K562 (cell line): ENCODE data around the gene ERVH48-1. TPM values are rescaled to one million over a fixed set of nuclear protein-coding genes. Genes with fewer than 3 reads are reported as not detected.

Experiments used
- ATAC-seq: fragments of 200-7000 bp; cut with Tn5 transposase; 3 replicates; pipeline ENCODE4 v1.9.1; 2020; ENCODE audit warnings: moderate library complexity
- BruUV-seq: library from RNA; stranded (reverse); fragments of 400-500 nt; replicated peaks from 2 replicates; lab custom pipeline; 2021; lab: Mats Ljungman, UMichigan
- CTCF ChIA-PET: fragments of 300-600 bp; formaldehyde crosslinking; extraction: SDS; loops from one replicate; lab custom pipeline; 2021; ENCODE audit warnings: low intra/inter-chr PET ratio; lab: Yijun Ruan, JAX
- POLR2A ChIA-PET: fragments of 300-600, 350-650 bp; sonication (Branson Sonifier 250); formaldehyde crosslinking; extraction: SDS; loops from one replicate; lab custom pipeline; 2021; ENCODE audit warnings: antibody characterized with exemption, inconsistent platforms; lab: Yijun Ruan, JAX
- DNase-seq, 4 experiments: peaks; one replicate each; pipeline versions ENCODE4 v3.0.0 to v3.0.0-alpha.2; 2011 to 2018; ENCODE audit warnings: low spot score in 3 of 4, mixed read lengths in 3 of 4; ENCODE audit errors: extremely low read depth in 1 of 4
- FAIRE-seq: peaks from 2 replicates; lab custom pipeline; 2011; peaks lifted over from hg19 to GRCh38; lab: Jason Lieb, UNC
- H2AFZ ChIP-seq: 2 replicates; pipeline ENCODE4 v1.6.0; 2011; ENCODE audit warnings: low read depth, low read length, control low read depth, inconsistent platforms
- H3K27ac ChIP-seq: fragments of 200-600 bp; 3 replicates; pipeline ENCODE4 v1.8.0; 2011; ENCODE audit warnings: low read depth, mild to moderate bottlenecking, control low read depth, inconsistent platforms, low read length, moderate library complexity, mixed read lengths; ENCODE audit errors: extremely low read depth
- H3K27me3 ChIP-seq, 2 experiments: fragments of 300-600 bp in 1 of 2; 2 replicates in 1 of 2; 3 replicates in 1 of 2; pipeline versions ENCODE4 v1.6.0 to v1.8.0; 2011; ENCODE audit warnings: inconsistent platforms in 2 of 2, low read length in 2 of 2, mild to moderate bottlenecking in 1 of 2, mixed read lengths in 1 of 2, moderate library complexity in 1 of 2; ENCODE audit not compliant: control insufficient read depth in 2 of 2, insufficient read depth in 2 of 2
- H3K36me3 ChIP-seq: fragments of 300-600 bp; 3 replicates; pipeline ENCODE4 v1.8.0; 2011; ENCODE audit warnings: mild to moderate bottlenecking, low read length, inconsistent platforms; ENCODE audit not compliant: control insufficient read depth, insufficient read depth
- H3K4me1 ChIP-seq, 2 experiments: fragments of 200-600 bp in 1 of 2; replicated peaks in 1 of 2; 2 replicates in 1 of 2; 3 replicates in 1 of 2; pipeline versions ENCODE4 v1.5.1 to v1.8.0; 2011; ENCODE audit warnings: inconsistent platforms in 2 of 2, low read length in 2 of 2, mild to moderate bottlenecking in 1 of 2, mixed read lengths in 1 of 2, moderate library complexity in 1 of 2; ENCODE audit not compliant: control insufficient read depth in 2 of 2, insufficient read depth in 2 of 2
- H3K4me2 ChIP-seq: 2 replicates; pipeline ENCODE4 v1.6.1; 2011; ENCODE audit warnings: low read length, control low read depth, inconsistent platforms, mixed read lengths; ENCODE audit not compliant: insufficient read depth
- H3K4me3 ChIP-seq: fragments of 200-600 bp; sonication (generic), shearing (Covaris generic); 2 replicates; pipeline ENCODE4 v1.5.1; 2016; ENCODE audit warnings: control low read depth, inconsistent platforms
- H3K79me2 ChIP-seq: fragments of 200-600 bp; 3 replicates; pipeline ENCODE4 v1.8.0; 2011; ENCODE audit warnings: low read length, inconsistent platforms; ENCODE audit not compliant: control insufficient read depth, insufficient read depth
- H3K9ac ChIP-seq, 2 experiments: 2 replicates each; pipeline versions ENCODE4 v1.6.0 to v1.6.1; 2011; ENCODE audit warnings: low read depth in 2 of 2, low read length in 2 of 2, control low read depth in 1 of 2, inconsistent platforms in 1 of 2, mild to moderate bottlenecking in 1 of 2, mixed read lengths in 1 of 2; ENCODE audit not compliant: insufficient read depth in 1 of 2
- H3K9me1 ChIP-seq: one replicate; pipeline ENCODE4 v1.6.0; 2011; ENCODE audit warnings: inconsistent platforms, mild to moderate bottlenecking, low read length, moderate library complexity; ENCODE audit not compliant: control insufficient read depth, insufficient read depth
- H3K9me3 ChIP-seq: replicated peaks from 2 replicates; pipeline ENCODE4 v1.5.1; 2011; ENCODE audit warnings: low read depth, low read length, inconsistent platforms; ENCODE audit not compliant: control insufficient read depth, insufficient read depth
- H4K20me1 ChIP-seq: replicated peaks from 2 replicates; pipeline ENCODE4 v1.6.1; 2011; ENCODE audit warnings: low read length, inconsistent platforms, mixed read lengths; ENCODE audit not compliant: control insufficient read depth, insufficient read depth
- FOXK2 ChIP-seq, 2 experiments: fragments of 450-650 bp; IDR thresholded peaks in 1 of 2; conservative IDR thresholded peaks in 1 of 2; 2 replicates each; pipeline ENCODE4 v1.6.1; 2016; ENCODE audit warnings: low read depth in 2 of 2, mild to moderate bottlenecking in 1 of 2
- GABPB1 ChIP-seq: sonication (generic); formaldehyde crosslinking; IDR thresholded peaks from 2 replicates; pipeline ENCODE4 v1.8.0; 2022; ENCODE audit warnings: mild to moderate bottlenecking, missing genetic modification reagents
- MAFF ChIP-seq: IDR thresholded peaks from 2 replicates; pipeline ENCODE4 v1.6.1; 2012; ENCODE audit warnings: low read length, improper control_type of control experiment
- NR2C2 ChIP-seq, 2 experiments: fragments of 200-800 bp in 1 of 2; sonication (Bioruptor generic) in 1 of 2; sonication (generic) in 1 of 2; formaldehyde crosslinking in 1 of 2; IDR thresholded peaks; 2 replicates each; pipeline versions ENCODE4 v1.6.1 to v1.8.0; 2016 to 2022; ENCODE audit warnings: mild to moderate bottlenecking in 1 of 2, missing compliant biosample characterization in 1 of 2, missing genetic modification characterization in 1 of 2, missing genetic modification reagents in 1 of 2
- NR4A1 ChIP-seq, 2 experiments: fragments of 250-450 bp in 1 of 2; fragments of 450-650 bp in 1 of 2; sonication (Bioruptor Pico) in 1 of 2; IDR thresholded peaks; 2 replicates each; pipeline versions ENCODE4 v1.4.0 to v1.6.1; 2016 to 2020; ENCODE audit warnings: mild to moderate bottlenecking in 2 of 2, missing compliant biosample characterization in 1 of 2, missing genetic modification characterization in 1 of 2, moderate library complexity in 1 of 2
- RAD21 ChIP-seq, 2 experiments: fragments of 250-450 bp in 1 of 2; fragments of 450-650 bp in 1 of 2; sonication (Bioruptor Pico) in 1 of 2; formaldehyde crosslinking in 1 of 2; IDR thresholded peaks in 1 of 2; conservative IDR thresholded peaks in 1 of 2; 2 replicates each; pipeline versions ENCODE4 v1.4.0 to v1.8.0; 2020 to 2022; ENCODE audit warnings: mild to moderate bottlenecking in 2 of 2, moderate library complexity in 1 of 2
- RBM15 ChIP-seq: fragments of 200-400 bp; formaldehyde crosslinking; IDR thresholded peaks from 2 replicates; pipeline ENCODE4 v1.6.1; 2018; ENCODE audit warnings: mild to moderate bottlenecking, low read length, moderate library complexity; ENCODE audit not compliant: insufficient read depth
- SMAD2 ChIP-seq: fragments of 150-350 bp; IDR thresholded peaks from 2 replicates; pipeline ENCODE4 v1.6.1; 2014; ENCODE audit warnings: low read depth, mild to moderate bottlenecking, low read length
- ZNF354B ChIP-seq: fragments of 250-450 bp; sonication (Bioruptor Pico); IDR thresholded peaks from 2 replicates; pipeline ENCODE4 v1.4.0; 2020
- ZNF384 ChIP-seq: IDR thresholded peaks from 2 replicates; pipeline ENCODE4 v1.6.1; 2012; ENCODE audit warnings: low read depth, low read length, improper control_type of control experiment
- ZNF644 ChIP-seq: fragments of 200-800 bp; sonication (Bioruptor generic); IDR thresholded peaks from 2 replicates; pipeline ENCODE4 v1.6.1; 2016; ENCODE audit warnings: low read depth, missing genetic modification characterization, missing compliant biosample characterization
- ZNF717 ChIP-seq: fragments of 250-450 bp; sonication (Bioruptor Pico); IDR thresholded peaks from 2 replicates; pipeline ENCODE4 v1.5.0; 2021
- whole genome bisulfite sequencing: fragments of 100-300 bp; shearing (Covaris generic); methylation state at CpG from one replicate; pipeline ENCODE4 v1.1.6; 2016; ENCODE audit warnings: low coverage, mixed read lengths; ENCODE audit not compliant: insufficient coverage; ENCODE audit errors: missing lambda C conversion rate; 5-methylcytosine and 5-hydroxymethylcytosine counted together
- in situ Hi-C: fragments of 300-500 bp; cut with MboI; formaldehyde crosslinking; loops from 4 replicates; pipeline ENCODE4 v1.15.0; 2018; ENCODE audit warnings: inconsistent platforms, mixed read lengths
- intact Hi-C: fragments of 100-400 bp; cut with micrococcal nuclease; formaldehyde crosslinking; loops from 2 replicates; pipeline ENCODE4 v1.14.2; 2022
- polyA plus RNA-seq, 8 experiments: library from polyadenylated mRNA; depleted of rRNA in 4 of 8; stranded (reverse) in 5 of 8; unstranded in 3 of 8; fragments of >200 nt; fragmentation: Nextera tagmentation in 2 of 8; fragmentation: Illumina TruSeq in 1 of 8; extraction: Ambion mirVana in 2 of 8; extraction: Trizol in 1 of 8; gene quantifications; 2 replicates each; pipeline versions ENCODE4 v1.2.1 to v1.2.3, GENCODE V29; 2011 to 2014; ENCODE audit warnings: inconsistent platforms in 1 of 8, missing spikeins in 1 of 8
- total RNA-seq, 7 experiments: library from RNA; depleted of rRNA in 6 of 7; stranded (reverse); fragments of >200 nt in 6 of 7; fragmentation: Illumina TruSeq in 2 of 7; extraction: Trizol in 2 of 7; gene quantifications; 2 replicates each; pipeline versions ENCODE4 v1.2.1 to v1.2.3, GENCODE V29; 2011 to 2021; ENCODE audit warnings: low replicate concordance in 1 of 7
- TF ChIP-seq, protein P1 (sequence below), 2 experiments: fragments of 450-650 bp; conservative IDR thresholded peaks; 2 replicates each; pipeline ENCODE4 v1.6.1; 2017; ENCODE audit warnings: mild to moderate bottlenecking in 2 of 2, moderate library complexity in 2 of 2
- TF ChIP-seq, protein P2 (sequence below): fragments of 250-450 bp; sonication (Bioruptor Pico); IDR thresholded peaks from 2 replicates; pipeline ENCODE4 v1.4.0; 2020
- TF ChIP-seq, protein P3 (sequence below): sonication (generic); formaldehyde crosslinking; IDR thresholded peaks from 2 replicates; pipeline ENCODE4 v1.8.0; 2023; ENCODE audit warnings: mild to moderate bottlenecking, missing genetic modification reagents

The ERVH48-1 gene
- total and polyA plus RNA-seq, 9 of the 15 experiments (the other 6 are each of a cell fraction or from before 2014, with no cell fraction given): 0.08 to 0.49 (median 0.16) TPM; not detected in 3

DNA sequence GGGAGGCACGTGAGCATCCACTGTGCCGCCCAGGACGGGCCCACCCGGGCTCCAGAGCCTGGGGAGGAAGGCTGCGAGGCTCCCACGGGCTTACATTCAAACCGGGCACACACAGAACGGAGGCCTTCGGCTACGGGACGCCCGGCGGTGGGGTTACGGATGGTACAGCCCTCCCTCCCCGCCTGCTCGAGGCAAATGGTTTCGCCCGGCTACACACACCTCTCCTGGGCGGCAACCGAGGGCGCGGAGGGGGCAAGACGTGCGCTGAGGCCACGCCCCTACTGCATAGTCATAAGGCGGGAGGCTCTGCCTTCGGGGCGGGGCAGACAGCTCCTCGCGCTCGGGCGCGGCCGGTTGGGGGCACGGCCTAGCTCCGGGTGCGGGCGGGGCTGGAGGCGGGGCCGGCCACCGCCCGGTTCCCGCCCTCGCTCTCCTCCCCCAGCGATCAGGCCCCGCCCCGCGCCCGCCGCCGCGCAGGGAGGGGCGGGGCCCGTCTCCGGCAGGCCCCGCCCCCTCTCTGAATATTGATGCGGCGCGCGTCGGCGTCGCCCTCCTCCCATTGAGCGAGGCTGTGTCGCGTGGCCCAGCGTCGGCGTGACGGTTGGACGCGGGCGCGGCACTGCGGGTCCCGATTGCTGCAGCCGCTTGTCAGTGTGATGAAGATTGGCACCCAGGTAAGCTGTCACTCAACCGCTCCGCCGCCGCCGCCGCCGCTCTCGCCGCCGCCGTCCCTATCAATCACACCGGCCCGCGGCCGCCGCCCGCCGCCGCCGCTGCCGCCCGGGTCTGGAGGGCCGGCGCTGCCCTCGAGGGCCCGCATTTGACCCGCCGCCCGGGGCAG, 48.8 kb upstream of the ERVH48-1 start, which contains the start of gene PKNOX1:
TSS of gene PKNOX1 (plus strand) at position 572 of the 841 bp plus-strand sequence. CDS start 29,820 bp downstream, outside the sequence.
- Histone ChIP-seq H3K4me1 (peaks cover 47 to 53% of the 10 kb centered on the region in 2 experiments), H3K9me1 (no peaks in the 10 kb centered on the region), H3K9ac (peak within 1 kb of the TSS; percentile 92 to 99), H3K4me2 (peak within 1 kb of the TSS; percentile 94), H3K27me3 (no peaks in the 10 kb centered on the region), H3K9me3 (peaks cover 6% of the 10 kb centered on the region; the same call in 1 of the 2 replicates), H3K27ac (peak within 1 kb of the TSS; percentile 96), H2AFZ (peak within 1 kb of the TSS; percentile 98), H4K20me1 (no peaks in the 10 kb centered on the region), H3K4me3 (peak within 1 kb of the TSS; percentile 77), H3K79me2 (peaks cover 45% of the 10 kb centered on the region), H3K36me3 (peaks cover 22% of the 10 kb centered on the region; the same call in 2 of the 3 replicates)
- intact Hi-C loops (loop anchor here (2.0 to 5.0 kb wide), 3 partner anchors 49 to 97 kb away; partner anchors contain the start of genes ERVH48-1, NDUFV3 and WDR4), in situ Hi-C loops (no loop called here)
- DNase-seq: peak; percentile 98 to 100 (median 98)
- peak; percentile 94 for FAIRE-seq
- BruUV-seq: no TSS peak
- POLR2A ChIA-PET: interaction anchor here (0.5 to 1.7 kb wide), 16 partner anchors 9 to 1029 kb away, joined by 3 to 6 read pairs (median 4); partner anchors contain the start of gene NDUFV3
- under 1% methylated on average over 76 of the region's 106 CpGs for WGBS
- ATAC-seq: peak; percentile 89
- CTCF ChIA-PET: no interaction called here
- TF ChIP-seq ZNF717 (CRISPR knock-in tag) (no peak), SMAD2 (no peak), MAFF (peak; percentile 30; the same call in 1 of the 2 replicates), NR4A1 (CRISPR knock-in tag; IDR thresholded peaks at IDR 0.05) (peak; percentile 95), NR4A1 (tag; IDR thresholded peaks at IDR 0.05) (peak; percentile 65; the same call in 1 of the 2 replicates), GABPB1 (CRISPR knock-in tag) (peak; percentile 76; the same call in 1 of the 2 replicates), RAD21 (CRISPR knock-in tag; conservative IDR thresholded peaks at IDR 0.05 in 1 of 2, IDR thresholded peaks at IDR 0.05 in 1 of 2) (peak in 1 of 2 experiments; percentile 6; a peak in 1 of 4 replicates), FOXK2 (conservative IDR thresholded peaks at IDR 0.05 in 1 of 2, IDR thresholded peaks at IDR 0.05 in 1 of 2; ENCODE audit: low read depth in 2 of 2) (peak; percentile 34 to 100; a peak in 2 of 4 replicates), ZNF384 (0 out of 2 replicates have a peak, but pooled peaks have one; percentile 4), NR2C2 (CRISPR knock-in tag; IDR thresholded peaks at IDR 0.05) (no peak), NR2C2 (tag; IDR thresholded peaks at IDR 0.05) (no peak), ZNF354B (CRISPR knock-in tag) (no peak), RBM15 (no peak), ZNF644 (tag) (no peak)
- TF ChIP-seq, protein P1, sequence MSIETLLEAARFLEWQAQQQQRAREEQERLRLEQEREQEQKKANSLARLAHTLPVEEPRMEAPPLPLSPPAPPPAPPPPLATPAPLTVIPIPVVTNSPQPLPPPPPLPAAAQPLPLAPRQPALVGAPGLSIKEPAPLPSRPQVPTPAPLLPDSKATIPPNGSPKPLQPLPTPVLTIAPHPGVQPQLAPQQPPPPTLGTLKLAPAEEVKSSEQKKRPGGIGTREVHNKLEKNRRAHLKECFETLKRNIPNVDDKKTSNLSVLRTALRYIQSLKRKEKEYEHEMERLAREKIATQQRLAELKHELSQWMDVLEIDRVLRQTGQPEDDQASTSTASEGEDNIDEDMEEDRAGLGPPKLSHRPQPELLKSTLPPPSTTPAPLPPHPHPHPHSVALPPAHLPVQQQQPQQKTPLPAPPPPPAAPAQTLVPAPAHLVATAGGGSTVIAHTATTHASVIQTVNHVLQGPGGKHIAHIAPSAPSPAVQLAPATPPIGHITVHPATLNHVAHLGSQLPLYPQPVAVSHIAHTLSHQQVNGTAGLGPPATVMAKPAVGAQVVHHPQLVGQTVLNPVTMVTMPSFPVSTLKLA (conservative IDR thresholded peaks at IDR 0.05): peak; percentile 71 to 80
- TF ChIP-seq, protein P2, sequence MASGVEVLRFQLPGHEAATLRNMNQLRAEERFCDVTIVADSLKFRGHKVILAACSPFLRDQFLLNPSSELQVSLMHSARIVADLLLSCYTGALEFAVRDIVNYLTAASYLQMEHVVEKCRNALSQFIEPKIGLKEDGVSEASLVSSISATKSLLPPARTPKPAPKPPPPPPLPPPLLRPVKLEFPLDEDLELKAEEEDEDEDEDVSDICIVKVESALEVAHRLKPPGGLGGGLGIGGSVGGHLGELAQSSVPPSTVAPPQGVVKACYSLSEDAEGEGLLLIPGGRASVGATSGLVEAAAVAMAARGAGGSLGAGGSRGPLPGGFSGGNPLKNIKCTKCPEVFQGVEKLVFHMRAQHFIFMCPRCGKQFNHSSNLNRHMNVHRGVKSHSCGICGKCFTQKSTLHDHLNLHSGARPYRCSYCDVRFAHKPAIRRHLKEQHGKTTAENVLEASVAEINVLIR (CRISPR knock-in tag): peak; percentile 92
- TF ChIP-seq, protein P3, sequence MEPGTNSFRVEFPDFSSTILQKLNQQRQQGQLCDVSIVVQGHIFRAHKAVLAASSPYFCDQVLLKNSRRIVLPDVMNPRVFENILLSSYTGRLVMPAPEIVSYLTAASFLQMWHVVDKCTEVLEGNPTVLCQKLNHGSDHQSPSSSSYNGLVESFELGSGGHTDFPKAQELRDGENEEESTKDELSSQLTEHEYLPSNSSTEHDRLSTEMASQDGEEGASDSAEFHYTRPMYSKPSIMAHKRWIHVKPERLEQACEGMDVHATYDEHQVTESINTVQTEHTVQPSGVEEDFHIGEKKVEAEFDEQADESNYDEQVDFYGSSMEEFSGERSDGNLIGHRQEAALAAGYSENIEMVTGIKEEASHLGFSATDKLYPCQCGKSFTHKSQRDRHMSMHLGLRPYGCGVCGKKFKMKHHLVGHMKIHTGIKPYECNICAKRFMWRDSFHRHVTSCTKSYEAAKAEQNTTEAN (CRISPR knock-in tag): no peak
